ENCODE data around the gene C1orf141.
"Not testable (repeated sequence)": the region's sequence is repeated elsewhere in the genome, so short reads cannot be mapped to it uniquely, and the experiment has no call there.

DNA sequence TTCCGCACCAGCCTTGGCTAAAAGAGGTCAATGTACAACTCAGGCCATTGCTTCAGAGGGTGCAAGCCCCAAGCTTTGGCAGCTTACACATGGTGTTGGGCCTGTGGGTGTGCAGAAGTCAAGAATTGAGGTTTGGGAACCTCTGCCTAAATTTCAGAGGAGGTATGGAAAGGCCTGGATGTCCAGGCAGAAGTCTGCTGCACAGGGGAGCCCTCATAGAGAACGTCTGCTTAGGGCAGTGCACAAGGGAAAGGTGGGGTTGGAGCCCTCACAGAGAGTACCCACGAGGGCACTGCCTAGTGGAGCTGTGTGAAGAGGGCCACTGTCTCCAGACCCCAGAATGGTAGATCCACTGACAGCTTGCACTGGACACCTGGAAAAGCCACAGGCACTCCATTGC lies 67.1 kb downstream of the C1orf141 start:
- not testable (repeated sequence) for TF ChIP-seq POLR2A (IDR thresholded peaks at IDR 0.05)
- TF ChIP-seq, protein P1, sequence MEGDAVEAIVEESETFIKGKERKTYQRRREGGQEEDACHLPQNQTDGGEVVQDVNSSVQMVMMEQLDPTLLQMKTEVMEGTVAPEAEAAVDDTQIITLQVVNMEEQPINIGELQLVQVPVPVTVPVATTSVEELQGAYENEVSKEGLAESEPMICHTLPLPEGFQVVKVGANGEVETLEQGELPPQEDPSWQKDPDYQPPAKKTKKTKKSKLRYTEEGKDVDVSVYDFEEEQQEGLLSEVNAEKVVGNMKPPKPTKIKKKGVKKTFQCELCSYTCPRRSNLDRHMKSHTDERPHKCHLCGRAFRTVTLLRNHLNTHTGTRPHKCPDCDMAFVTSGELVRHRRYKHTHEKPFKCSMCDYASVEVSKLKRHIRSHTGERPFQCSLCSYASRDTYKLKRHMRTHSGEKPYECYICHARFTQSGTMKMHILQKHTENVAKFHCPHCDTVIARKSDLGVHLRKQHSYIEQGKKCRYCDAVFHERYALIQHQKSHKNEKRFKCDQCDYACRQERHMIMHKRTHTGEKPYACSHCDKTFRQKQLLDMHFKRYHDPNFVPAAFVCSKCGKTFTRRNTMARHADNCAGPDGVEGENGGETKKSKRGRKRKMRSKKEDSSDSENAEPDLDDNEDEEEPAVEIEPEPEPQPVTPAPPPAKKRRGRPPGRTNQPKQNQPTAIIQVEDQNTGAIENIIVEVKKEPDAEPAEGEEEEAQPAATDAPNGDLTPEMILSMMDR (IDR thresholded peaks at IDR 0.05): not testable (repeated sequence)
